Lower leg skin (tissue), 4 donors: ENCODE results near the gene MGLL. TPM values are rescaled to one million over a fixed set of nuclear protein-coding genes. Genes with fewer than 3 reads are reported as not detected.

Source experiments
- DNase-seq, 2 donors: peaks; one replicate each; pipeline ENCODE4 v3.0.0-alpha.2; 2019; ENCODE audit warnings: low spot score in 2 of 2
- H3K4me3 ChIP-seq: fragments of 200-600 bp; sonication (generic); 2 replicates; pipeline ENCODE4 v1.5.1; 2017; ENCODE audit warnings: mild to moderate bottlenecking, low read depth; ENCODE audit not compliant: poor library complexity, severe bottlenecking
- POLR2A ChIP-seq, 2 donors: fragments of 450-650 bp; IDR thresholded peaks; one replicate each; pipeline ENCODE4 v1.6.1; 2016 to 2017; ENCODE audit warnings: antibody characterized with exemption in 2 of 2, mild to moderate bottlenecking in 1 of 2, moderate library complexity in 1 of 2
- WGBS, 2 donors: methylation state at CpG; one replicate each; pipeline ENCODE4 v1.1.5; 2018; 5-methylcytosine and 5-hydroxymethylcytosine counted together
- intact Hi-C: fragments of 100-400 bp; cut with DNase I; formaldehyde crosslinking; loops from one replicate; pipeline ENCODE4 v1.15.0; 2023; ENCODE audit warnings: low total_unique reads
- total RNA-seq, 4 donors: library from RNA; depleted of rRNA; stranded (reverse); fragments of >200 nt; gene quantifications; one replicate each; pipeline ENCODE4 v1.1.0, GENCODE V29; 2016
- TF ChIP-seq, protein P1 (sequence below), 3 donors: fragments of 450-650 bp; IDR thresholded peaks; one replicate each; pipeline ENCODE4 v1.5.1; 2016; ENCODE audit warnings: antibody characterized with exemption in 3 of 3, mild to moderate bottlenecking in 3 of 3, moderate library complexity in 2 of 3

MGLL gene
- total RNA-seq, 4 donors from 2014 or later = 44.0 to 57.4 (median 48.0) TPM

DNA sequence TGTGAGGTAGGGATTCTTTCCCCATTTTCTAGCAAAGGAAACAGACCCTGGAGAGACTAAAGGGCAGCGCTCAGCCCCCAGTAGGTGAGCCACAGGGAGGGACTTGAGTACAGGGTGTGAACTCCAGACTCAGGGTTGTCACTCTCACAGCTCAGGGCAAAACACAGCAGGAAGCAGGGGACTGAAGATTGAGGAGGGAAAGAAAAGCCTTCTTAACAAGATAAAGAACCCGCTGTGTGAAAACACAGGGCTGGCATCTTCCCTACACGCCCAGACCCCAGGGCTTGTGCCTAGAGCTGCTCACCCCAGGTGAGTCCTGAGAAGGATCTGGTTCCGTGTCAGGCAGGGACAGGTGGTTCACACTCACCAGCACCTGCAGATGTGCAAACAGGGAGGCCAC, 90.0 kb downstream of the MGLL start:
- no peak overlapping the region for H3K4me3 ChIP-seq
- intact Hi-C loops = no loop called here
- no peak for DNase-seq
- WGBS, 2 donors = 81 to 89% methylated on average over 3 to 4 of the region's 4 CpGs
- TF ChIP-seq POLR2A (IDR thresholded peaks at IDR 0.05) = no peak
- TF ChIP-seq, protein P1, sequence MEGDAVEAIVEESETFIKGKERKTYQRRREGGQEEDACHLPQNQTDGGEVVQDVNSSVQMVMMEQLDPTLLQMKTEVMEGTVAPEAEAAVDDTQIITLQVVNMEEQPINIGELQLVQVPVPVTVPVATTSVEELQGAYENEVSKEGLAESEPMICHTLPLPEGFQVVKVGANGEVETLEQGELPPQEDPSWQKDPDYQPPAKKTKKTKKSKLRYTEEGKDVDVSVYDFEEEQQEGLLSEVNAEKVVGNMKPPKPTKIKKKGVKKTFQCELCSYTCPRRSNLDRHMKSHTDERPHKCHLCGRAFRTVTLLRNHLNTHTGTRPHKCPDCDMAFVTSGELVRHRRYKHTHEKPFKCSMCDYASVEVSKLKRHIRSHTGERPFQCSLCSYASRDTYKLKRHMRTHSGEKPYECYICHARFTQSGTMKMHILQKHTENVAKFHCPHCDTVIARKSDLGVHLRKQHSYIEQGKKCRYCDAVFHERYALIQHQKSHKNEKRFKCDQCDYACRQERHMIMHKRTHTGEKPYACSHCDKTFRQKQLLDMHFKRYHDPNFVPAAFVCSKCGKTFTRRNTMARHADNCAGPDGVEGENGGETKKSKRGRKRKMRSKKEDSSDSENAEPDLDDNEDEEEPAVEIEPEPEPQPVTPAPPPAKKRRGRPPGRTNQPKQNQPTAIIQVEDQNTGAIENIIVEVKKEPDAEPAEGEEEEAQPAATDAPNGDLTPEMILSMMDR (IDR thresholded peaks at IDR 0.05) = no peak

DNA sequence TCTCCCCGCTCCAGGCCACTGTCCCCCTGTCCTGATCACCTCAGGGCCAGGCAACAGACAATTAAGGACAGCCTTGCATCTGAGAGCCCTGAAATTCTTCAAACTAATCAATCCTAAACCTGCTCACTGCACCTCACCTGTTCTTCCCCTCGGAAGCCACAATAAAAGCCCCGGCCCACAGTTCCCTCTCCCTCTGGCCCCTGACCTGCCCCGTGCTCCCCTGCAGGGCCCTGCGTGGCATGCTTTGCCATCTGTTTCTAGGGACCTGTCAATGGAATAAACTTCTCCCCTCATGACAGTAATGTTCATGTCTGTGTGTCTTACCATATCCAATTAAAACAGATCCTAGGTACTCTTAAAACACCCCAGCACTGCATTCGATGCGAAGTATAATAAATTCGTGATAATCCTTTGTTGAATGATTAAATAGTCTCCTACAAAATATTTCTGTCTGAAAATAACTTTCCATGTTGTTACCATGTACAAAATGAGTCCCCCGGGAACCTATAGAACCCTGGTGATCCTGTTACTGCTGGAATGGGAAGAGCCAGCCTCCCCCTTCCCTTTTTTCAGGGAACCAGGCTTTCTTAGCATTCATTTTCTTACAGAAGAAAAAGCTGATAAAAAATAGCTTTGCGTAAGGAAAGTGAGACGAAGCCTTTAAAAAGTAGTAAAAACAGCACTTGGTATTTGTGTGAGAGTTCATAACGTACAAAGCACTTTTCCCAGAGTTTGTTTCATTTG, 90.6 kb downstream of the MGLL start:
- intact Hi-C loops = no loop called here
- 85 to 87% methylated on average over 12 of the region's 12 CpGs for WGBS, 2 donors
- no peak for TF ChIP-seq POLR2A (IDR thresholded peaks at IDR 0.05)
- TF ChIP-seq, protein P1 (IDR thresholded peaks at IDR 0.05) = no peak
- no peak overlapping the region for H3K4me3 ChIP-seq
- DNase-seq = no peak

DNA sequence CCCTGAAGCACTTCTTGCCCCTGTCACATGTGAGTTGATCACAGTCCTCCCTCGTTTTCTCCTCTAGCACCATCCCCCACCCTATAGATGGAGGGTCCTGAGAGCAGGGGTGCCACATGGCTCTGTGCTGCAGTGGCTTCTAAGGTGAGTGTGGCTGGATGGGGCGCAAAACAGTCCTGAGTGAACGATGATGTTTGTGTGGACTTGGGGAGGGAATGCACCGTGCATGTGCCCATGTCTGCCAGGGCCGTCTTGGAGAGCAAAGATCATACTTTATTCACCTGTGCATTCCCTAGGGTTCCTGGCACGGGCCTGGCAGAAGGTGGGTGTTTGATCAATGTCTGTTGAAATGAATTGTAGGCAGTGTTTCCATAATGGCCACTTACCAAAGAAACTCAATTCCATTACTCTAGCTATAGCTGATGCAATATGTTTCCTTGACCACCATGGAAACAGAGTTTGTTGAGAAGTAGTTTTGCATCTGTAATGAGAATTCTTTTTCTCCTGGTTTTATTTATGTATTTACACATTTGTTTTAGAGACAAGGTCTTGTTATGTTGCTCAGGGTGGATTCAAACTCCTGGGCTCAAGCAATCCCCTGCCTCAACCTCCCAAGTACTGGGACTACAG, 91.5 kb downstream of the MGLL start:
- TF ChIP-seq POLR2A (IDR thresholded peaks at IDR 0.05) = no peak
- TF ChIP-seq, protein P1 (IDR thresholded peaks at IDR 0.05) = no peak
- no peak for DNase-seq
- intact Hi-C loops = no loop called here
- 82% methylated on average over 6 of the region's 6 CpGs for WGBS, 2 donors
- H3K4me3 ChIP-seq = no peak overlapping the region

DNA sequence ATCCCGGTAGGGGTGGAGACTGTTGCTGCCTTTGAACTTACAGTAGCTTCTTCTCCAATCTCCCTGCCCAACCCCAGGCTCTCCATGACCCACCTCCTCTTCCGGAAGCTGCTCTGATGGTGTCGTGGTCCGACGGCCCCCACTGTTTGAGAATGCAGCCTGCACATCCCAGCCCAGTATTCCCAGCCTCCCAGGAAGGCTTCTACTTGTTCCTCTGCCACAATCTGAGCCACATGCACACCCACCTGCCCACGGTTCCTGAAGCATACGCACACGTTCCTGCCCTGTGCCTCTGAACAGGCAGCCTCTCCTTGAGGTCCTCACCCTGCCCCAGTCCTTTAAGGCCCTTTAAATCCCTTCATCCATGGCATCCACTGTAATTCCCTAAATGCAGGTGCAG, 92.1 kb downstream of the MGLL start:
- TF ChIP-seq, protein P1 (IDR thresholded peaks at IDR 0.05) = no peak
- TF ChIP-seq POLR2A (IDR thresholded peaks at IDR 0.05) = no peak
- no peak overlapping the region for H3K4me3 ChIP-seq
- WGBS, 2 donors = 87 to 95% methylated on average over 8 of the region's 8 CpGs
- intact Hi-C loops = no loop called here
- DNase-seq = no peak

DNA sequence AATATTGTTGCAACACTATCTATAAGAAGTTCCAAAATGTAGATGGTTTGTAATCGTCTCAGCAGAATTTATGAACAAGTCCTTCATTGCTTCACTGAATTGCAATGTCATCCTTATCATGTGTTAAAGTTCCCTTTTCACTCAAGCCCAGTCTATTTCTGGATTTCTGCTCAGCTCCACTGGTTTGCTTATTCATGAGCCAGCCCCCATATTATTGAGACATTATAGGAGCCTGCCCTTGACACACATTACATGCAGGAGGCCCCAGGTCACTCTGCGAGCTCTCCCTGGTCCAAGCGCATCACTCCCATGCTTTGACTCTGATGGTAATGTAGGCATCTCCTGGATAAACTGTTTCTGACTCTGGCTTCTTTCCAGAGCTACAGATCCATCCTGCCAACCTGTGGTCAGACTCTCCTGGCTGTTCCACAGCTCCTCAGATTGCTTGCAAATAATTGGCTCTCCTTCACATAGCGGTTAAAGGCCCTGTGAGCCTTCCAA, 92.7 kb downstream of the MGLL start:
- no peak for DNase-seq
- 84 to 93% methylated on average over 4 of the region's 4 CpGs for WGBS, 2 donors
- no peak overlapping the region for H3K4me3 ChIP-seq
- intact Hi-C loops = no loop called here
- TF ChIP-seq, protein P1 (IDR thresholded peaks at IDR 0.05) = no peak
- TF ChIP-seq POLR2A (IDR thresholded peaks at IDR 0.05) = no peak
